Measurements from ENCODE around the gene DLGAP4.

The DLGAP4 gene

DNA sequence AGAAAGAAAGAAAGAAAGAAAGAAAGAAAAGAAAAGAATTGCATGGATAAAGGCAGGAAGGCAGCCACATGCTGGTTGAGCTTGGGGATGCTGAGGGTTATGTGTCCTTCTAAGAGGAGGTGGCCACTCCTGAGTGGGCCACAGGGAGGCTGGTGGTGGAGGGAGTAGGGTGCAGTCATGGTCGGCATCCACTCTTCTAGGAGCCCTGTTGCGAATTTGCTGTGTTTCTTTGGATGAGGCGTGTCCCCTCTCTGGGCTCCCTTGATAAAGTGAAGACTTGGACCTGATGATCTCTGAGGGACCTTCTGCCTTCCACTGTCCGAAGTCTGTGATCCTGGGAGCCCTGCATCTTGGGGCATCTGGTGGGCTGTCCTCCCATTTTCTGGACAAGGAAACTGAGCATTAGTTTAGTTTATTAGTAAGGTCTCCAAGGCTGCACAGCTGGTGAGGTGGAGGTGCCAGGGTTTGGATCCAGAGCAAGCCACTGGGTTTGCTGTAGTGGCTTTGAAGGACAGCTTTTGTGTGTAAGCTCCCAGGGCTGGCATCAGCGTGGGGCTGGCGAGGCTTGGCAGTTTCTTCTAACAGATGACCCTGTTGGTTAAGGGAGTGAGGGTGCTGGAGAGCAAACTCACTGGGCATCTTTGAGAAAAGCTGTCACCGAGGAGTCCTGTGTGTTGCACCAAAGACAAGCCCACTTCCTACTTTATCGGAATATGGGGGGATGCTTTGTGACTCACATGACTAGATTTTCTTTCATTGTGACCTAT is 4.3 kb downstream of the DLGAP4 start:
- DNase-seq, result no peak

DNA sequence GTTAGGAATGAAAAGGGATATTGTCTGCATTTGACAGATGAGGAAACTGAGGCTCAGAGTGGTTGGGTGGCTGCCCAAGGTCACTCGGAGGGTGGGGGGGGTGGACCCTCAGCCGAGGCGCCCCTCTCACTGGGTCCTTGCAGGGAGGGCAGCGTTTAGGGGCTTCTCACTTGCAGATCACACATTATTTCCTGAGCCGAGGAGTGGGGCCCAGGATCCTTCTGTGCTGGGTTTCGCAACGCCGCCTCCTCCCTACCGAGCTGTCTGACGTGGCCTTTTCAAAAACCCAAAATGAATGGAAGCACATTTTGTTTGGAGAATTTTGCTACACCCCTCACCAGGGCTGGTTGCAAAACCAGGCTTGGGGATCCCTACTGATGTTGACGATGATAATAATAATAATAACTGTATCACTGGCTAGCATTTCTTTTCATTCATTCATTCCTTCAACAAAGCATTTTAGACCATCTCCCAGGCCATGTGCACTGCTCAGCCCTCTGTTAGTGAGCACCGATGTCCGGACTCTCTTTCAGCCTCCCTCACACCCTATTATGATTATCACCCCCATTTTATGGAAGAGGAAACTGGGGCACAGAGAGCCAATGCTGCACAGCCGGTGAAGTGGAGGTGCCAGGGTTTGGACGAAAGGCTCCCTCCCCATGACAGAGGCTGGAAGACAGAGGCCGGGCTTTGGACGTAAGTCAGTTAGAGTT is 5.2 kb downstream of the DLGAP4 start:
- no peak for DNase-seq

DNA sequence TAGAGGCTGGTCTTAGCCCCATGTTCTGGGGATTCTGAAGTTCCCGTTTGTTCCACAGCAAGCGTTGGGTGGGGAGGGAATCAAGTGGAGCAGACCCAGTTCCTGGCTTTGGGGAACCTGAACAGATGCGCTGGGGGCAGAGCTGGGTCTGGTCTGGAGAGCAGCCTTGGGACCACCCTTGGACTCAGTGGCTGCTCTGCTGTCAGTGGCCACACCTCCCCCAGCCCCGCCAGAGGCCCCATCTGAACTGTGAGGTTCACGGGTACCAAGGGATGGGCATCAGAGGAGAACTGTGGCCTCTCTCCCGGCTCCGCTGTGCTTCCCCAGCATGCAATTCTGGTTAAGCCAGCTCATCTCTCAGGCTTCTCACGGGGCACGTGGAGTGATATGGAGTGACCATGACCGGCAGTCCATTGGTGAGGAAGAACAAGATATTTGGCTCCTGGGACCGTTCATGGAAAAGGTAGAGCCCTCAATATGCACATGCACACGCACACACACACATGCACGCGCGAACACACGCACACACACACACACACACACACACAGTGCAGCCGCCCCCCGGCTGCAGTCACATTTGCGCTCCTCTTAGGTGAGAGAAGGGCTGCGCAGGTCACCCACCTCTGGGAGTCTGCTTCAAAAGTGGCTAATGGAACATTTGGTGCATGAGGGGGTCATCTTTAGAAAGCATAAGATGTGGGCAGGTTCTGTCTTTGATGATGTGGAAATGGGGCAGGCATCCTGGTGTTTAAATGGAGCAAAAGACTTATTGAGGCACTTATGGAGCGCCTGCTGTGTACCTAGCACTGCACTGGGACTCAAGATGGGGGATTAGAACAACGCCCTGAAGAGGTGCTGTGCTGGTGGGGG is 6.0 kb downstream of the DLGAP4 start:
- no peak for DNase-seq

DNA sequence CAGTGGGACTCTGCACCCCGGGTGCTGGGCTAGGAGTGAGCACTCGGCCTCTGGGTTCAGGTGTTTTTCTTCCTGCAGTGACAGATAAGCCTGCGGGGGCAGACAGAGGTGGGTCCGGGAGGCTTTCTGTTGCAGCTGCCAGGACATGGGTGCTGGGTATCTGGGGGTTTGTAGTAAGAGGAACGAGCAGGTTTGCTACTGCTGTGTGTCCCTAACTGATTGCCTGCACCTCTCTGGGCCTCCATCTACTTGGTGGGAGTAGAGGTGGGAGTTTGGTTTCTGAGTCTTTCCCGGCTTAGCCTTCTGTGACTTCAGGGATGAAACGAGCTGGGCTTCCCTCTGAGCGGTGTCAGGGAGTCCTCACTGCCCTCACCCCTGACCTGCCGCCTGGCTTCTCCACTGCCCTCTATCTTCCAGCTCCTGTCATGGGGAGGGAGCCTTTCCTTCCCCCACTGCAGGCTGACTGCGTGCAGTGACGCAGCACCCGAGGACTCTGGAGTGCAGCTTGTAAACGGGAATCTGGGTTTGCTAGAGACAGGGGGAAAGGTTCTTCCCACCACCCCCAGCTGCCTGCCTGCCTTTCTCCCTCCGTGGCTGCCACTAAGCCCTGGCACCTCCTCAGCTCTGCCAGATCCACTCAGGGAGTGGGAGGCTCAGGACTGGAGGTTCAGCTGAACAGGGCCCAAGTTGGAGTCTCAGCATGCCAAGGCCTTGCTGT is 6.7 kb downstream of the DLGAP4 start:
- DNase-seq, result no peak

DNA sequence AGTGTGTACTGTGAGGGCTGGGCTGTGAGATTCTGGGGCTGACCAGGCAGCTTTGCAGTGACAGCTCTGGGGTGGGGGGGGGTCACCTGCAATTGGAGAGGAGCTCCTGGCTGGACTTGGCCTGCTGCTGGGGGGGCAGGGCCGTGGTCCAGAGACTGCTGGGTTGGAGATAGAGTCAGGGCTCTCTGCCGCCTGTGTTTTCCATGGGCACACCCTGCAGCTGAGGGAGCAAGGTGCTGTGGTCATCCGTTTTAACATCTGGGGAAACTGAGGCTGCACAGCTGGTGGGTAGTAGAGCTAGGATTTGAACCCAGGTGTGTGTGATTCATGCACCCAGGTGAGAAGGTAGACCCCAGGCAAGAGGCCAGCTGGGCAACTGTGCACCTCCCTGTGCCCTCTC is 7.3 kb downstream of the DLGAP4 start:
- no peak for DNase-seq

DNA sequence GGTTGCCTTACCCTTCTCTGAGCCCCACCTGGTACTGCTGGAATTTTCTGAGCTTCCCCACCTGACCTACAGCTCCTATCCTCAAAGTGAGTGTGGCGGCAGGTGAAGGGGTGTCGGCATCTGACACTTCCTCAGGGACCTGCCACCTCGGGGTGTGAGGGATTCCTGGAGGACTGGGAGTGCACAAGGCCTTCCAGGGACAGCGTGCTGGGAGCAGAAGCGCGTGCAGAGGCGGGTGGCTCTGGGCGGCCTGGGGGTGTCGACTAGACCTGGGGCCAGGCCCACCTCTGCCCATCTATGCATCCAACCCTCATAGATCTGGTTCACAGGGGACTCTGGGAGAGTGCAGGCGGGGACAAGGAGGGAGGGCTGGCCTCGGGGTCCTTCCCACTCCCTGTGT is 7.8 kb downstream of the DLGAP4 start:
- DNase-seq, result no peak

DNA sequence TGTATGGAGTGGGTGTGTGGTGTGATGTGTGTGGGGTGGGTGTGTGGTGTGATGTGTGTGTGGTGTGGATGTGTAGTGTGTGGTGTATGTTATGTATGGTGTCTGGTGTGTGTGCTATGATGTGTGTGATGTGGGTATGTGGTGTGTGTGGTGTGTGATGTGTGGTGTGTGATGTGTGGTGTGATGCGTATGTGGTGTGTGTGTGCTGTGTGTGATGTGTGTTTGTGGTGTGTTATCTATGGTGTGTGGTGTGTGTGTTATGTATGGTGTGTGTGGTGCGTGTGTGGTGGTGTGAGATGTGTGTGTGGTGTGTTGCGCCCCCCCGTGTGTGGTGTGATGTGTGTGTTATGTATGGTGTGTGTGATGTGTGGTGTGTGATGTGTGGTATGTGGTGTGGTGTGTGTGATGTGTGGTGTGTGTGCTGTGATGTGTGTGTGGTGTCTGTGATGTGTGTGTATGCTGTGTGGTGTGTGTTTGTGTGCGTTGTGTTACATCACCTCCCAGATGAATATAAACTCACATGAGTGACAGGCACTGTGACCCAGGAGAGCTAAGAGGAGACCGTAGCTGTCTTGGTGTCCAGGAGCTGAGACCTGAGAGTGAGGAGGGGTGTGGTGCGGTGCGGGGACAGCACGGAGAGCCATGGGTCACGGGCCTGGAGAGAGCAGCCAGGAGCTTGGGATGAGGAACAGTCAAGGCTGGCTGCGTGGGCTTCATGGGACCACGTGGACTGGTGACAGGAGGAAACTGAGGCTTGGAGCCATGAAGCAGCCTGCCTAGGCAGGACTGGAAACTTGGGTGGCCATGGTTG is 8.8 kb downstream of the DLGAP4 start:
- DNase-seq, result no peak

DNA sequence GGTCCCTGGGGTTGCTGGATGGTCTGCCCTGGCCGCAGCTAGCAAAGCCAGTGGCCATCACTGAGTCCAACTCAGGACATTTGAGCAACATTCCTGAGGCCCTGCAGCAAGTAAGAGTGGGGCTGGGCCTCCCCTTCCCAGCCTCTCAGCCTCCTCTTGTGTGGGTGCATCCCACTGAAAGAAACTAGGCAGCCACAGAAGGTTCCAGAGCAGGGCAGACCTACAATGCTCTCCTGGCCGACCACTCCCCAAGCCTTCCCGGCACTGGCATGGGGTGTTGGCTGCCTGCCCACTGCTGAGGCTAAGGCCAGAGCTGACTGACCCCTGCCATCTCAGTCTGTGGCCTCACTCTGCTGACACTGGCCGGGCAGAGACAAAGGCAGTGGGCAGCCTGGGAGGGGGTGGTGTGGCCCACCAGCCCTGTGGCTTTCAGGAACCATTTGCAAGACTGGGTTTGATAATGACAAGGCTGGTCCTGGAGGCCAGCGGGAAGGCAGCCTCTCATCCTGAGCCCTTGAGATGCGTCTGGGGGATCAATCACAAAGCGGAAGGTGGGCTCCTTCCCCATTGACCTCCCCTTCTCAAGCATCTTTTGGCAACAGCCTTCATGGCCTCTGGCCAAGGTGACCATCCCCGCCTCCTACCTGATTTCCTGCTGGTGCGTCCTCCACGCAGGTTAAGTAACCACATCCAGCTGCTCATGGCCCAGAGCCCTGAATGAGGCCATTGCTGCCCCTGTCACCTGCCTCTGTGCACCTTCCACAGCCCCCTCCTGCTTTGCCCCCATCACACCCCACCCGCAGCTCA is 9.6 kb downstream of the DLGAP4 start:
- DNase-seq, result no peak

DNA sequence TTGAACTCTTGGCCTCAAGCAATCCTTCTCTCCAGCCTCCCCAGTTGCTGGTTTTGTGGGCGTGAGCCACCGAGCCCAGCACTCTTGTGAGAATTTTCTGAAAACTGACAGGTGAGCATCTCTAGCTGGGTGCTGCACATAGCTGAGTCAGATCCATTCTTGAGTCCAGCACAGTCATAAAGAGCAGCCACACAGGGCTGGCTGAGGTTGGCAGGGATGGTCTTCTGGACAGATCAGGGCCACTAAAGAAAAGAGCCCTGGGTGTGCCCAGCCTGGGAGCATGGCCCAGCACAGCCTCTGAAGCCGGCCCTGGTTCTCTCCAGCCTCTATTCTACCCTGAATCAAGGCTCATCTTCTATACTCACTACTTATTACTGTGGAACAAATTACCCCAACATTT is 11.5 kb downstream of the DLGAP4 start:
- no peak for DNase-seq

DNA sequence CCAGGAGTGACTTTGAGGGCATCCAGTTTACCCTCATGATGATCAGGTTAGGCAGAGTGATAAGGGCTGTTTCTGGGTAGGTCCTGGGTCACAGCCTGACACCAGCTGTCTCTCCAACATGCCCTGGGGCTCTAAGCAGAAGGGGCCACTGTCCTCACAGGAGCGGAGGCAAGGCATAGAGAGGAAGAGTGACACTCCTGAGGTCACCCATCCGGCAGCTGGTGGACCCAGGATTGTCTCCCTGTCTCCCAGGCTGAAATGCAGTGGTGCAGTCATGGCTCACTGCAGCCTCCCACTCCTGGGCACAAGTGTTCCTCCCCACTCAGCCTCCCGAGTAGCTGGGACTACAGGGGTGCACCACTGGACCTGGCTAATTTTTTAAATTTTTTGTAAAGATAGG is 12.0 kb downstream of the DLGAP4 start:
- no peak for DNase-seq

DNA sequence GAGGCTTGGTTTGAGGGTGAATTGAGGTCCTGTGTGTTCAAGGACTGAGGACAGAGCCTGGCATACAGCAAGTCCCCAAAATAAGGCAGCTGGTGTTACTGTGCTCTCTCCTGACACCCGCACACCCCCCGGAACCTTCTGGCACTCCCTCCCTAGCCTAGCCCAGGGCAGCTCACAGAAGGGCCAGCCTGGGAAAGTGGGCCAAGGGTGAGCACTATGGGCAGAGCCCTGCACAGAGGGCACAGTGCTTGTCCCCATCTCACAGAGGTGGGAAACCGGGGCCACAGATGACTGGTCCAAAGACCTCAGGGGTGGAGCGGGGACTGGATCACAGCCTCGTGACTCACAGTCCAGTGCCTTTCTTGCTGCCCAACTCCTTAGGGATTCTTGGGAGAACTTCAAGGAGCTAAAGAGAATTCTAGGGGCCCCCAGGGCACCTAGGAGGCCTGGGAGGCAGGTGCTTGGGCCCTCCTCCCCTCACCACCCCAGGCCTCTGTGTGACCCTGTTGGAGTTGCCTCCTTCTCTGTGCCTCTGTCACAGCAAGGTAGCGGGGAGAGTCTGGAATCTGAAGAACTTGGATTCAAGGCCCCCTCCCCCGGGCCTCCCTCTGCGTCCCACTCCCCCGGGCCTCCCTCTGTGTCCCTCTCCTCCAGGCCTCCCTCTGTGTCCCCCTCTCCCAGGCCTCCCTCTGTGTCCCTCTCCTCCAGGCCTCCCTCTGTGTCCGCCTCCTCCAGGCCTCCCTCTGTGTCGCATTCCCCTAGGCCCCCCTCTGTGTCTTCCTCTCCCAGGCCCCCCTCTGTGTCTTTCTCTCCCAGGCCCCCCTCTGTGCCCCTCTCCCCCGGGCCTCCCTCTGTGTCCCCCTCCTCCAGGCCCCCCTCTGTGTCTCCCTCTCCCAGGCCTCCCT is 13.5 kb downstream of the DLGAP4 start:
- DNase-seq, result no peak

DNA sequence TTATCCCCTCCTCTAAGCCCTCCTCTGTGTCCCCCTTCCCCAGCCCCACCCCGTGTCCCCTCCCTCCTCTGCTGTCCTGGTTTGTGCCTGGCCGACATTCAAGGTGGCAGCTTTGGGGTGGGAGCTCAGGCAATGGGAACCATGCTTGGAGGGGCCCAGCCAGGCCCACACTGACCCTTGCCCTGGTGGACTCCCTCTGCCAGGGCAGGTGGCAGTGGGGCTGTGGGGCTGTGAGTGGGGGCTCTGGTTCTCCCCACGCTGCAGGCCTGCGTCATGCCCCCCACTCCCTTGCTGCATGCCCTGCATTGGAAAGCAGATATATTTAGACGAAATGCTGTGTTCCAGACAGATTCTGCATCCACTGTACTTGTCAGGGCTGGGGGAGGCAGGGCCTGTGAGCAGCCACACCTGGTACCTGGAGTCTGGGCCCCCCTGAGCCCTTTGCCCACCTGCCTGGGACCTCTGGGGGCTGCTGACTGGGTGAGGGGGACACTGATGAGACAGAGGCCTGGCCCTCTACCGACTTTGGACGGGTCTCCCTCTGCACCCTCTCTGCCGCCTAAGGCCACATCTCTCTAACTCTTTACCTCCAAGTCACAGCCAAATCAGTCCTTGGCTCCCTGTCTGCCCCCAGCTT is 14.2 kb downstream of the DLGAP4 start:
- no peak for DNase-seq

DNA sequence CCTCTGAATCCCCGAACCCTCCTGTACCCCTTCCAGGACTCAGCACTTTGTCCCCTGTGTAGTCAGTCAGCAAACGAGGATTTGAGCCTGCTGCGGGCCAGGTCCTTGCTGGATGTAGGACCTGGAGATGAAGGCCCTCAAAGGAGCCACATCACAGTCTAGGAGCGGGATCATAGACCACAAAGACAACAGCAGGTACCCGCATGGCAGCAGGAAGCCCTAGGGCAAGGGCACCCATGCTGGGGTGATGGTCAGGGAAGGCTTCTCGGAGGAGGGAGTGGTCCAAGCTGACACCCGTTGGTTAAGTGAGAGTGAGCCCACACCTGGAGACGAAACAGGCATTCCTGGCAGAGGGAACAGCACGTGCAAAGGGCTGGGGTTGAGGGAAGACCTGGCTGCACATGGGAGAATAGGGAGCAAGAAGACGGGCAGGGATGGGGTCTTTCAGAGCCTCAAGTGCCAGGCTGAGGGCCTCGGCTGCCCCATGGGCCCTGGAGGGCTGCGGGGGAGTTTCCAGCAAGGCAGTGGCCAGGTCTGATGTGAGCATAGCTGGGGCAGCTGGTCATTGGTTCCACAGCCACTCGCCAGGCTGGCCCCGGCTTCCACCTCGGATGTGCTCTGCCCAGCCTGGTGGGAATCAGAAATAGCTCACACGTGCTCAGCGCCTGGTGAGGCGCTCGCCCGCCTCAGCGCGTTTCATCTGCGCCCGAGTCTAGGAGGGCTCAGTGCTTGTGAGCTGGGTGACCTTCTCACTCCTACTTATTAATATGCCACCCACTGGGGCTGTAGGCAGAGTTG is 15.0 kb downstream of the DLGAP4 start:
- DNase-seq, result no peak

DNA sequence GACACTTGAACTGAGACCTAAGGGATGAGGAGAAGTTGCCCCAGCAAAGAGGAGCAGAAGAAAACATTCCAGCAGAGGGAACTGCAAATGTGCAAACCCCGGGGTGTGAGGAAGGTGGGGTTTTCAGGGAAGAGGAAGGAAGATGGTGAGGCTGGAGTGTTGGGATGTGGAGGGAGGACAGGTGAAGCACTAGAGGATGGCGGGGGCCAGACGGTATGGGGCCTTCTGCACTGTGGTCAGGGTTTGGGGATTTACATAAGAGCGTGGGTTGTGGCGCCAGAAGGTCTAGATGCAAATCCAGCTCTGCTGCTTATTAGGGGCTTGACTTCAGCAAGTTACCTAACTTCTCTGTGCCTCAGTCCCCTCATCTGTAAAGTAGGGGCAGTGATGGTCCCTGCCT is 16.0 kb downstream of the DLGAP4 start:
- no peak for DNase-seq

DNA sequence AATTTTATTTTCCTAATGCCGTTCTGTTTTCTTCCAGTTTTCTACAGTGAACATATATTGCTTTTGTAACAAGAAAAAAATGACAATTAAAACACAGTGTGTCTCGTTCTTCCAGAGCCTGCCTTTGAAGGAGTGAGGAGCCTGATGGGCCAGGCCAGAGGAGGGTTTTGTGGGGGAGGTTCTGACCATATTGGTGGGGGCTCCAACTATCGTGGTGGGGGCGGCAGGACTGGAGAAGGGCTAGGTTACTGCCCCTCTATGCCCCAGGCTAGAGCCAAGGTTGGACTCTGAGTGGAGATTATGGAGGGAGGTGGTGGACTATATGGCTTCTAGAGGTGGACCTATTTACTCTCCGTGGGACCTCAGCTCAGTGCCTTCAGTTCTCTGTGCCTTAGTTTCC is 24.0 kb downstream of the DLGAP4 start:
- DNase-seq, result no peak

DNA sequence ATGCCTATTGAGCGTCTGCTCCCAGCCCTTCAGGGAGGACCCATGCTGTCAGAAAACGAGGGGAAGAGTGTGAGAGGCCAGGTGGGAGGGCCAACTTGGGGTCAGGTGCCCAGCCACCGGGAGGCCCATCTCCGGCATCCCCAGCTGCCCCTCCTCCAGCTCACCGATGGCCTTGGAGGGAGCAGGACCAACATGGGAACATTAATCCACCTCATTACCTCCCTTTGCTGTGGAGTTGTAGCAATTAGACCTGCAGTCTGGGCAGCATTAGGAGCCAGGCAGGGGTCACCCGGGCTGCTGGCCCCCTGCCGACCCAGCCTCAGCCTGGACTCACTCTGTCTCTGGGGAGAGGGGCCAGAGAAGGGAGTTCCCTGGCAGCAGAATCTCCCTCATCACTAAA is 25.1 kb downstream of the DLGAP4 start:
- DNase-seq, result no peak

DNA sequence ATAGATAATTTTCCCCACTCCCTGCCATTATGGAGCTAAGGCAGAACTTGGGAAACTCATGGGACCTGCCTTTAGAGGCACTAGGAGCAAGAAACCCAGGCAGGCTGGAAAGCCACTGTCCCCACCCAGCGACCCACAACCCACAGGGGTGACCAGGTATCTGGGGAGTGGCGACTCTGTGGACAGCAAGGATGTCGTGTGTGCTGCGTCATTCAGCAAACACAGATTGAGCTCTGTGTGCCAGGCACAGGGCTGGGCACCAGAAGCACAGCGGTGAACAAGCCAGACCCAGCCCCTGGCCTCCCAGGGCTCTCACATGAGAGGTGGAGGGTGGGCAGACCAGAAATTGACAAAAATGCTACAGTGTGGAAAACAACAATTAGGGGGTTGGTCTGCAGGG is 27.7 kb downstream of the DLGAP4 start:
- DNase-seq, result no peak

DNA sequence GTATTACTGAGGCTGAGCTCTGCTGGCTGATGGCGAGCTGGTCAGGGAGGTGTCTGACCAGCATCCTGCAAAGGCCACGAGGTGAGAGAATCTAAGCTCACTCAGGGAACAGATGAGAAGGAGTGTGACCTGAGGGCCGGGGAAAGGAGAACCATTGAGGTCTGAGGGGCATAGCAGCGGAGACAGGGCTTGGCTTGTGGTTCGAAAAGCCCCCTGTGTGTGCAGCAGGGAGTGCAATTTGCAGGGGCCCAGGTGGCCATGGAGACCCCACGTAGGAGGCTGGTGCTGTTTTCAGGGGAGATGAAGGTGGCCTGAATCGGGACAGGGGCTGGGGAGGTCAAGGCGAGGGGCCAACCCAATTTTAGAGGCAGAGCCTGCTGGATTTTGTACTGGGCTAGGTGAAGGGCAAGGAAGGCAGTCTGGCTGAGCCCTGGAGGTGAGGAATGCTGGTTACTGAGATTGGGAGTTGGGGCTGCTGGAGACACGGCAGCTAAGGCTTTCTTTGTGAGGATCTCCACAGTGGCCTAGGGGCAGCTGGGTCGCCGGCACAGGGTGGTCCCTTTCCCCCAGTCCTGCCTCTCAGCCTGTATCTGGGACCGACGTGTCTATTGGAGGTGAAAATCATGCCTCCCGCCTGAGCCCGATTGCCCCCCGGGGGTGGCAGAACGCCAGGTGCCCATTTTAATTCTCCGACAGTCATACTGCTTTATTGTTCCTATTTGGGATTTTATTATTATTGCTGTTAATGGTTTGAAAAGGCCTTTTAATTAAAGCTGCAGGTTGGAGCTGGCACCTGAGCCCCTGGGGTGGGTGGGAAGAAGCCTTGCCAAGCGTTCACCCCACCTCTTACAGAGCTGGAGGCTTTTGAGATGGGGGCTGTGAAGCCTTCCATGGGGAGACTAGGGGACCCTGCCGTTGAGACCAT is 28.4 kb downstream of the DLGAP4 start:
- DNase-seq, result no peak
